Measurements from ENCODE around the gene GATD1. TPM values are rescaled to one million over a fixed set of nuclear protein-coding genes. Genes with fewer than 3 reads are reported as not detected.

Gene GATD1
- total and polyA plus RNA-seq, 3 donors from 2014 or later: 64.3 to 84.2 (median 80.9) TPM

- intact Hi-C loops (cut with DNase I; ENCODE audit: low total_unique reads): no loop called here
- H3K4me1 ChIP-seq: peaks cover 8% of the 10 kb centered on the region
- H3K4me3 ChIP-seq: no peak overlapping the region
- TF ChIP-seq CTCF (IDR thresholded peaks at IDR 0.05) (no peak), POLR2A (IDR thresholded peaks at IDR 0.05) (no peak)
- H3K27me3 ChIP-seq: no peaks in the 10 kb centered on the region
- WGBS, 2 donors: 68 to 92% methylated on average over 16 to 31 of the region's 36 CpGs
- no peak overlapping the region for H3K27ac ChIP-seq
- H3K36me3 ChIP-seq (ENCODE audit: low read depth, missing control alignments): no peaks in the 10 kb centered on the region
- DNase-seq: no peak
- no peaks in the 10 kb centered on the region for H3K9me3 ChIP-seq
Observed at GRCh38 chr11:782264-783174, 5.2 kb upstream of the GATD1 start.

GRCh38 chr11:779955-780532, 2.8 kb upstream of the GATD1 start:
- intact Hi-C loops (cut with DNase I; ENCODE audit: low total_unique reads): no loop called here
- Histone ChIP-seq H3K4me1 (peaks cover 21% of the 10 kb centered on the region), H3K27me3 (no peaks in the 10 kb centered on the region), H3K4me3 (no peak overlapping the region), H3K9me3 (no peaks in the 10 kb centered on the region), H3K36me3 (ENCODE audit: low read depth, missing control alignments) (no peaks in the 10 kb centered on the region), H3K27ac (no peak overlapping the region)
- TF ChIP-seq POLR2A (IDR thresholded peaks at IDR 0.05) (no peak), CTCF (IDR thresholded peaks at IDR 0.05) (no peak)
- DNase-seq: no peak
- 91 to 95% methylated on average over 11 to 16 of the region's 16 CpGs for WGBS, 2 donors

GRCh38 chr11:778976-779954, 2.0 kb upstream of the GATD1 start:
- H3K36me3 ChIP-seq (ENCODE audit: low read depth, missing control alignments): no peaks in the 10 kb centered on the region
- TF ChIP-seq POLR2A (IDR thresholded peaks at IDR 0.05) (no peak), CTCF (IDR thresholded peaks at IDR 0.05) (no peak)
- WGBS, 2 donors: 84 to 93% methylated on average over 12 to 23 of the region's 23 CpGs
- peaks cover 23% of the 10 kb centered on the region for H3K4me1 ChIP-seq
- no peaks in the 10 kb centered on the region for H3K27me3 ChIP-seq
- H3K9me3 ChIP-seq: no peaks in the 10 kb centered on the region
- DNase-seq: no peak
- intact Hi-C loops (cut with DNase I; ENCODE audit: low total_unique reads): no loop called here
- no peak overlapping the region for H3K27ac ChIP-seq
- no peak overlapping the region for H3K4me3 ChIP-seq

- peak; percentile 46 for DNase-seq
- no peaks in the 10 kb centered on the region for H3K27me3 ChIP-seq
- H3K4me3 ChIP-seq: peak overlapping the region; percentile 67 to 97
- WGBS, 2 donors: 1 to 2% methylated on average over 13 to 52 of the region's 65 CpGs
- no peaks in the 10 kb centered on the region for H3K36me3 ChIP-seq (ENCODE audit: low read depth, missing control alignments)
- intact Hi-C loops (cut with DNase I; ENCODE audit: low total_unique reads): no loop called here
- TF ChIP-seq POLR2A (IDR thresholded peaks at IDR 0.05) (no peak), CTCF (IDR thresholded peaks at IDR 0.05) (no peak)
- H3K9me3 ChIP-seq: no peaks in the 10 kb centered on the region
- peak overlapping the region; percentile 14 to 82 for H3K27ac ChIP-seq
- peaks cover 30% of the 10 kb centered on the region for H3K4me1 ChIP-seq
Observed at GRCh38 chr11:776561-777287, 563 bp downstream of the GATD1 start.

Measured in testis (tissue), 3 donors.